C4-2B (cell line): Measurements from ENCODE around the gene SLC7A9.

Source experiments
- H3K27ac ChIP-seq: fragments of 450-650 bp; 2 replicates; pipeline ENCODE4 v1.5.1; 2017
- CTCF ChIP-seq: fragments of 450-650 bp; conservative IDR thresholded peaks from 2 replicates; pipeline ENCODE4 v1.5.1; 2017; ENCODE audit warnings: mild to moderate bottlenecking
- ZFX ChIP-seq: fragments of 450-650 bp; IDR thresholded peaks from 2 replicates; pipeline ENCODE4 v1.6.1; 2017

SLC7A9 gene

GRCh38 chr19:32812036-32812435 is 57.5 kb downstream of the SLC7A9 start:
- TF ChIP-seq ZFX (no peak), CTCF (no peak)
- H3K27ac ChIP-seq: no peak overlapping the region

GRCh38 chr19:32811151-32811550 is 58.4 kb downstream of the SLC7A9 start:
- TF ChIP-seq ZFX: no peak
- no peak for TF ChIP-seq CTCF
- H3K27ac ChIP-seq: no peak overlapping the region

- no peak overlapping the region for H3K27ac ChIP-seq
- TF ChIP-seq ZFX: no peak
- no peak for TF ChIP-seq CTCF
Measured at GRCh38 chr19:32810452-32810851, 59.1 kb downstream of the SLC7A9 start.

DNA sequence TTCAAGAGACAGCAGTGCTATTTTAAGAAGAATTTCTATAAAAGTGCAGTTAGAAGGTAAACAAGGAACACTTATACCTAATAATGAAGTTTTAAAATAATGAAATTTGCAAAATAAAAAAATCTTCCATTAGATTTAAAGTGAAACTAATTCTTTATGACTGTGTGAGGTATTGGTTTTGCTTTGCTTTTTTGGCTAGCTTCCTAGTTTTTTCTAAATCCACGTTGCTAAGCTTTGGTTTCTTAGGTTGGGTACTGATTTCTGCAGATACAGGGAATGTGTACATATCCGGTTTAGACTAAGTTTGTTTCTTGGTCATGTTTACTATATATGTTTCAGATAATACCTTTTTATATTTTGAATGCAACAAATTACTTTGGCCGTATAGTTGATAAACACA is 59.8 kb downstream of the SLC7A9 start:
- TF ChIP-seq CTCF: no peak
- TF ChIP-seq ZFX: no peak
- H3K27ac ChIP-seq: no peak overlapping the region

GRCh38 chr19:32809254-32809653 is 60.3 kb downstream of the SLC7A9 start:
- H3K27ac ChIP-seq: no peak overlapping the region

DNA sequence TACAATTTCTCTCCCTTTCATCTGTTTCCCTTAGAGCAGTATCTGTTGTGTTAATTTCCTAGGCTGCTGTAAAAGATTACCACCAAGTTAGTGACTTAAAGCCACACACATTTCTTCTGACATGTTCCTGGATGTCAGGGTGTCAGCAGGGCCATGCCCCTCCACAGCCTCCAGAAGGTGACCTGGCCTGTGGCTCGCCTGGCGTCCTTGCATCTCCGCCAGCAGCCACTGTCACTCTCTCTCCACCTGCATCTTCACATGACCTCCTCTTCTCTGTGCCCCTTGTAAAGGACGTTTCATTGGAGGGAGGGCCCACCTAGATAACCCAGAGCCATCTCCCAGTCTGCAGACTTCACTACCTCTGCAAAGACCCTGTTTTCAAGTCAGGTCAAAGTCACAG is 61.3 kb downstream of the SLC7A9 start:
- no peak overlapping the region for H3K27ac ChIP-seq
- TF ChIP-seq CTCF: no peak
- TF ChIP-seq ZFX: no peak

More at GRCh38 chr19:32809254-32809653, 60.3 kb downstream of the SLC7A9 start:
- TF ChIP-seq CTCF (no peak), ZFX (no peak)

GRCh38 chr19:32802840-32803239 is 66.7 kb downstream of the SLC7A9 start:
- TF ChIP-seq ZFX (no peak), CTCF (no peak)
- H3K27ac ChIP-seq: no peak overlapping the region

- TF ChIP-seq CTCF (no peak), ZFX (no peak)
- H3K27ac ChIP-seq: no peak overlapping the region
Measured at GRCh38 chr19:32800754-32801153, 68.8 kb downstream of the SLC7A9 start.
